B cell (primary cell): ENCODE data around the gene SLC39A8. TPM values are rescaled to one million over a fixed set of nuclear protein-coding genes. Genes with fewer than 3 reads are reported as not detected.

Source experiments
- ATAC-seq: fragments of 200-7000 bp; cut with Tn5 transposase; one replicate; pipeline ENCODE4 v1.10.0; 2021; ENCODE audit warnings: low read depth, mild to moderate bottlenecking, moderate number of reproducible peaks, moderate library complexity
- CTCF ChIA-PET: fragments of 350-600 bp; sonication (Branson Sonifier 250); formaldehyde crosslinking; loops from one replicate; lab custom pipeline; 2021; ENCODE audit warnings: antibody characterized with exemption, inconsistent platforms; lab: Charles Lee
- POLR2A ChIA-PET: fragments of 350-600 bp; sonication (Branson Sonifier 250); formaldehyde crosslinking; loops from one replicate; lab custom pipeline; 2021; ENCODE audit warnings: antibody characterized with exemption; lab: Charles Lee
- DNase-seq: peaks from one replicate; pipeline ENCODE4 v3.0.0; 2013
- H2AFZ ChIP-seq: 2 replicates; pipeline ENCODE4 v1.6.1; 2012; ENCODE audit warnings: mild to moderate bottlenecking, low read depth, low read length; ENCODE audit not compliant: insufficient read depth, poor library complexity, severe bottlenecking
- H3K27ac ChIP-seq, 2 donors: 1 replicate in 1 of 2; 2 replicates in 1 of 2; pipeline ENCODE4 v1.5.1; 2012 to 2013; ENCODE audit warnings: low read length in 2 of 2, mild to moderate bottlenecking in 2 of 2, moderate library complexity in 1 of 2
- H3K27me3 ChIP-seq, 4 experiments: fragments of 200-600 bp in 1 of 4; sonication (generic) in 1 of 4; replicated peaks in 1 of 4; 1 replicate in 2 of 4; 2 replicates in 2 of 4; pipeline versions ENCODE4 v1.6.1 to v1.7.0; 2013 to 2016; ENCODE audit warnings: low read length in 3 of 4, mild to moderate bottlenecking in 2 of 4, mixed read lengths in 1 of 4, moderate library complexity in 1 of 4; ENCODE audit not compliant: insufficient read depth in 4 of 4, control insufficient read depth in 3 of 4; ENCODE audit errors: control extremely low read depth in 1 of 4
- H3K36me3 ChIP-seq, 2 experiments: replicated peaks in 1 of 2; 1 replicate in 1 of 2; 2 replicates in 1 of 2; pipeline versions ENCODE4 v1.6.1 to v1.7.1; 2013; ENCODE audit warnings: low read length in 1 of 2; ENCODE audit not compliant: insufficient read depth in 2 of 2, control insufficient read depth in 1 of 2; ENCODE audit errors: control extremely low read depth in 1 of 2, extremely low read depth in 1 of 2
- H3K4me1 ChIP-seq, 2 donors: fragments of 200-600 bp in 1 of 2; sonication (generic) in 1 of 2; 1 replicate in 1 of 2; 2 replicates in 1 of 2; pipeline versions ENCODE4 v1.5.1 to v1.6.1; 2013 to 2017; ENCODE audit warnings: low read length in 2 of 2; ENCODE audit not compliant: control insufficient read depth in 2 of 2, insufficient read depth in 2 of 2
- H3K4me2 ChIP-seq: replicated peaks from 2 replicates; pipeline ENCODE3; 2012; ENCODE audit warnings: mild to moderate bottlenecking, low read depth, low read length; ENCODE audit not compliant: poor library complexity, severe bottlenecking
- H3K4me3 ChIP-seq, 5 experiments: fragments of 200-600 bp in 1 of 5; sonication (generic) in 1 of 5; 1 replicate in 3 of 5; 2 replicates in 2 of 5; pipeline versions ENCODE4 v1.5.1 to v1.7.0; 2011 to 2016; ENCODE audit warnings: low read length in 4 of 5, mild to moderate bottlenecking in 4 of 5, low read depth in 2 of 5, control low read depth in 1 of 5, moderate library complexity in 1 of 5; ENCODE audit not compliant: insufficient read depth in 1 of 5; ENCODE audit errors: control extremely low read depth in 1 of 5, extremely low read depth in 1 of 5
- H3K79me2 ChIP-seq: fragments of 200-600 bp; sonication (generic); one replicate; pipeline ENCODE4 v1.6.0; 2016; ENCODE audit warnings: low read length; ENCODE audit not compliant: control insufficient read depth, insufficient read depth
- H3K9ac ChIP-seq: fragments of 200-600 bp; sonication (generic); 2 replicates; pipeline ENCODE4 v1.6.1; 2017; ENCODE audit warnings: mild to moderate bottlenecking, low read length, moderate library complexity
- H3K9me3 ChIP-seq, 3 donors: one replicate each; pipeline versions ENCODE4 v1.6.1 to v1.7.1; 2013; ENCODE audit warnings: low read length in 2 of 3; ENCODE audit not compliant: control insufficient read depth in 2 of 3, insufficient read depth in 1 of 3; ENCODE audit errors: control extremely low read depth in 1 of 3
- H4K20me1 ChIP-seq: 2 replicates; pipeline ENCODE4 v1.6.0; 2012; ENCODE audit warnings: mild to moderate bottlenecking, low read length; ENCODE audit not compliant: insufficient read depth, control insufficient read depth, poor library complexity, severe bottlenecking
- H3K27ac Mint-ChIP-seq: one replicate; pipeline ENCODE4 v1.8.0; 2021; ENCODE audit warnings: mixed read lengths
- H3K27me3 Mint-ChIP-seq: one replicate; pipeline ENCODE4 v1.8.0; 2021; ENCODE audit warnings: mixed read lengths
- H3K4me1 Mint-ChIP-seq: one replicate; pipeline ENCODE4 v1.8.0; 2021; ENCODE audit warnings: mixed read lengths
- H3K4me3 Mint-ChIP-seq: one replicate; pipeline ENCODE4 v1.8.0; 2021; ENCODE audit warnings: mixed read lengths
- H3K9me3 Mint-ChIP-seq: one replicate; pipeline ENCODE4 v1.8.0; 2022; ENCODE audit warnings: mixed read lengths; ENCODE audit not compliant: insufficient read depth
- EZH2 ChIP-seq: IDR thresholded peaks from 2 replicates; pipeline ENCODE4 v1.6.1; 2012; ENCODE audit warnings: borderline replicate concordance, low read depth, mild to moderate bottlenecking, moderate library complexity, low read length; ENCODE audit not compliant: insufficient read depth, poor library complexity, severe bottlenecking
- WGBS: methylation state at CpG from one replicate; pipeline ENCODE4 v1.1.5; 2013; ENCODE audit warnings: missing lambda C conversion rate; ENCODE audit not compliant: insufficient coverage; 5-methylcytosine and 5-hydroxymethylcytosine counted together
- intact Hi-C: fragments of 100-400 bp; cut with micrococcal nuclease; formaldehyde crosslinking; loops from one replicate; pipeline ENCODE4 v1.10.0; 2022
- polyA plus RNA-seq: library from polyadenylated mRNA; depleted of rRNA; stranded (reverse); fragments of >200 nt; gene quantifications from 2 replicates; pipeline ENCODE4 v1.2.3, GENCODE V29; 2012
- total RNA-seq, 2 donors: library from RNA; stranded (reverse); fragments of 120-200 nt in 1 of 2; gene quantifications; 1 replicate in 1 of 2; 2 replicates in 1 of 2; pipeline versions ENCODE4 v1.2.3 to v1.2.4, GENCODE V29; 2013 to 2022
- TF ChIP-seq, protein P1 (sequence below): fragments of 200-600 bp; IDR thresholded peaks from one replicate; pipeline ENCODE4 v1.8.0; 2022; ENCODE audit warnings: antibody characterized with exemption, mild to moderate bottlenecking

SLC39A8 gene
- total and polyA plus RNA-seq, 2 donors (not counting 1 experiment from before 2014, with no cell fraction given): 2.4 to 8.4 TPM

DNA sequence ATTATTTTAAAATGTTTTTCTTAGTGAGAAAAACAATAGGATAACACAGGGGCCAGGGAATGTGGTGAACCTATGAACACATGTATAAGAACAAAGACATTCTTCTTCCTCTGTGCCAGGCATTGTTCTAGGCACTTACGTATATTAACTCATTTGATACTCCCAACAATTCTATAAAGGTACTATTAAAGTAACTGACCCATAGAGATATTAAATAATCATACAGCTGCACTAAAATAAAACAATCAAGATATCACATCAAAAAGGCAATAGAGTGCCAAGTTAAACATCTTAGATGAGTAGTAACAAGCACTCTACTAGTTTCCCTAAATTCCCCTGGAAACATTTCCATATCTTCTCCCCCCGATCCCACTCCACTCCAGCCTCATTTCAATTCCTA lies 33.4 kb downstream of the SLC39A8 start:
- no peak overlapping the region for H3K27ac Mint-ChIP-seq
- no peak overlapping the region for H2AFZ ChIP-seq
- H3K79me2 ChIP-seq: no peaks in the 10 kb centered on the region
- H3K27me3 ChIP-seq: no peaks in the 10 kb centered on the region
- no peaks in the 10 kb centered on the region for H4K20me1 ChIP-seq
- no peak for ATAC-seq
- WGBS: no CpG with 5 or more reads among the region's 2 CpGs
- no peak overlapping the region for H3K27ac ChIP-seq
- ChIA-PET POLR2A (no interaction called here), CTCF (no interaction called here)
- H3K9me3 ChIP-seq: no peaks in the 10 kb centered on the region
- H3K4me3 Mint-ChIP-seq: no peak overlapping the region
- no peak overlapping the region for H3K4me2 ChIP-seq
- no peak for DNase-seq
- no peaks in the 10 kb centered on the region for H3K4me1 Mint-ChIP-seq
- H3K4me3 ChIP-seq: no peak overlapping the region
- H3K9ac ChIP-seq: no peak overlapping the region
- no peak for TF ChIP-seq EZH2
- intact Hi-C loops: no loop called here
- H3K36me3 ChIP-seq: no peaks in the 10 kb centered on the region
- H3K27me3 Mint-ChIP-seq: no peaks in the 10 kb centered on the region
- H3K4me1 ChIP-seq: no peaks in the 10 kb centered on the region
- peaks cover 3% of the 10 kb centered on the region for H3K9me3 Mint-ChIP-seq

DNA sequence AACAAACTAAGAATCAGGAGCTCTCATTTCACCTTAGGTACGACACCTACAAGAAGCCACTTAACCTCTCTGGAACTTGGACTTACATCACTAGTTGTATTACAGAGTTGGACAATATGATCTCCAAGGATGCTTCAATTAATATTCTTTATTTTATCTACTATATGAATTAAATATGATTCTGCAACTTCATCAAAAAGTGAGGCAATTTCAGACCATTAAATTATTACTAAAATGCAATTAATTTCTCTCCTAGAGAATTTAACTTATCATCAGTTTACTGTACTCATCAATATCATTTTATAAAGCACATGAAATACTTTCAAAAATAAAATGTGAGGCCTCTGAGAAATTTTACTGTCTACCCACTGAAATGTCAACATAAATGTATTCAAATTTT lies 33.9 kb downstream of the SLC39A8 start:
- no peaks in the 10 kb centered on the region for H4K20me1 ChIP-seq
- ATAC-seq (no peak), DNase-seq (no peak)
- ChIA-PET CTCF (no interaction called here), POLR2A (no interaction called here)
- H3K27me3 ChIP-seq: no peaks in the 10 kb centered on the region
- no peak overlapping the region for H3K27ac ChIP-seq
- no peaks in the 10 kb centered on the region for H3K79me2 ChIP-seq
- H3K36me3 ChIP-seq: no peaks in the 10 kb centered on the region
- no CpG with 5 or more reads among the region's 1 CpG for WGBS
- H3K9ac ChIP-seq: no peak overlapping the region
- H3K9me3 ChIP-seq: no peaks in the 10 kb centered on the region
- no peak overlapping the region for H3K27ac Mint-ChIP-seq
- no peak overlapping the region for H2AFZ ChIP-seq
- H3K27me3 Mint-ChIP-seq: no peaks in the 10 kb centered on the region
- no peaks in the 10 kb centered on the region for H3K4me1 Mint-ChIP-seq
- intact Hi-C loops: no loop called here
- TF ChIP-seq, protein P1, sequence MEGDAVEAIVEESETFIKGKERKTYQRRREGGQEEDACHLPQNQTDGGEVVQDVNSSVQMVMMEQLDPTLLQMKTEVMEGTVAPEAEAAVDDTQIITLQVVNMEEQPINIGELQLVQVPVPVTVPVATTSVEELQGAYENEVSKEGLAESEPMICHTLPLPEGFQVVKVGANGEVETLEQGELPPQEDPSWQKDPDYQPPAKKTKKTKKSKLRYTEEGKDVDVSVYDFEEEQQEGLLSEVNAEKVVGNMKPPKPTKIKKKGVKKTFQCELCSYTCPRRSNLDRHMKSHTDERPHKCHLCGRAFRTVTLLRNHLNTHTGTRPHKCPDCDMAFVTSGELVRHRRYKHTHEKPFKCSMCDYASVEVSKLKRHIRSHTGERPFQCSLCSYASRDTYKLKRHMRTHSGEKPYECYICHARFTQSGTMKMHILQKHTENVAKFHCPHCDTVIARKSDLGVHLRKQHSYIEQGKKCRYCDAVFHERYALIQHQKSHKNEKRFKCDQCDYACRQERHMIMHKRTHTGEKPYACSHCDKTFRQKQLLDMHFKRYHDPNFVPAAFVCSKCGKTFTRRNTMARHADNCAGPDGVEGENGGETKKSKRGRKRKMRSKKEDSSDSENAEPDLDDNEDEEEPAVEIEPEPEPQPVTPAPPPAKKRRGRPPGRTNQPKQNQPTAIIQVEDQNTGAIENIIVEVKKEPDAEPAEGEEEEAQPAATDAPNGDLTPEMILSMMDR: no peak
- TF ChIP-seq EZH2: no peak
- no peak overlapping the region for H3K4me3 ChIP-seq
- no peaks in the 10 kb centered on the region for H3K4me1 ChIP-seq
- no peaks in the 10 kb centered on the region for H3K9me3 Mint-ChIP-seq
- H3K4me2 ChIP-seq: no peak overlapping the region
- no peak overlapping the region for H3K4me3 Mint-ChIP-seq
